Left renal pelvis (tissue), 4 donors: ENCODE data around the gene ZNHIT2. TPM values are rescaled to one million over a fixed set of nuclear protein-coding genes. Genes with fewer than 3 reads are reported as not detected.
A peak's percentile ranks its signal among the peaks of the same experiment; 100 is the strongest.
"Not testable (repeated sequence)": the region's sequence is repeated elsewhere in the genome, so short reads cannot be mapped to it uniquely, and the experiment has no call there.

Source experiments
- DNase-seq, 4 donors: peaks; one replicate each; pipeline ENCODE4 v3.0.0-alpha.2; 2013; ENCODE audit warnings: low read depth in 4 of 4, low spot score in 3 of 4
- polyA plus RNA-seq, 4 donors: library from polyadenylated mRNA; unstranded; fragments of 120-200 nt; gene quantifications; one replicate each; pipeline ENCODE4 v1.2.1, GENCODE V29; 2013; ENCODE audit not compliant: insufficient read length in 4 of 4

The ZNHIT2 gene
- polyA plus RNA-seq = 10 to 100 TPM in 1 of 4 donors, 1 to 10 TPM in 3; 3.8 to 11.1 (median 5.9) TPM

DNA sequence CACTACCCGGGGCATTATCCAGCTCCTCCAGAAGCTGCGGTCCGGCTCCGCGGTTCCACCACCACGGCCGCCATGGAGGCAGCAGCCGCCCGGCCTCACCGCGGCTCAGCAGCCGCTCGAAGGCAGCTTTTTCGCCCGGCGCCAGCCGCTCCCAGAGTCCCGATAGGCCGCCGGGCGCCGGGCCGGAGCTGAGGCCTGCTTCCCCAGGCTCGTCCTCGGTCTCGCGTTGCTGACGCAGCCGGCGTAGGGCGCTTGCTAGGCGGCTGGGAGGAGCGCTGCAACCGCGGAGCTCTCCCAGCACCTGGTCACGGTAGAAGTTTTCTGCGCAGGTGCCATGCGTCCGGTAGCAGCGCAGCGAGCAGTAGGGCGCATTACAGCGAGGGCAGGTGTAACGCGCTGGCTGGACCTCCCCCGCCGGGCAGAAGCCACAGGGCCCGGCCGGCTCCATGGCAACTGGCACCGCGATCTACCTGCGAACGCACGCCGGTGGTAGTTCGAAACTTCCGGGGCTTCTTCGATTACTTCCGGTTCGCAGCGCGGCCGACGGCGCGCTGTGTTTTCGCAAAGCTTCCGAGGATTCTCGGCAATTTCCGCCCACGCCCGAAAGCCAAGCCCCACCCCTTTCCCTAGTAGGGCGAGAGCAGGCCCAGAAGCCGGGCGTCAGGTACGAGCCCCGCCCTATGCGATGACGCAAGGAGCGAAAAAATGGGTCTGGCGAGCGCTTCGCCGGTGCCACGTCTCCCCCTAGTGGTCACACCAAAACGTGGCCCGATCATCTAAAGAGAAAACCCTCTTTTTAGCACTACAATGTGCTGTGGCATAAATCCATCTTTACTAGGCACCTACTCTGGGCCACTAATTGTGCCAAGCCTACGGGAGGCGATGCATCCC, at the start of gene ZNHIT2:
ZNHIT2 (minus strand) TSS at position 496 of the 891 bp plus-strand sequence; CDS start at position 448, 48 bp downstream.
- DNase-seq = peak; percentile 97 to 98 (median 98)

DNA sequence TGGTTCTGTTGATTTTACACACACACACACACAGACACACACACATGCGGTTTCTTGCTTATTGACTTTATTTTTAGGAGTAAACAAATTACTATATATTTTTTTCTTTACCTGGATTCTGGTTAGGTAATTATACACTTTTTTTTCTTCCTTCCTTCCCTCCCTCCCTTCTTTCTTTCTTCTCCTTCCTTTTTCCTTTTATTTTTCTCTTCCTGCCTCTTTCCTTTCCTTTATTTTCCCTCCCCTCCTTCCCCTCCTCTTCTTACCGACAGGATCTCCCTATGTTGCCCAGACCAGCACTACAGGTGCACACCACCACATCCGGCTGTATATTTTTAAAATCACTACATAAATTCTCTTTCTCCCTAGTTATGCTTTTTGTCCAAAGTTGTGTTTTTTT, 49.4 kb upstream of the ZNHIT2 start:
- no peak for DNase-seq

DNA sequence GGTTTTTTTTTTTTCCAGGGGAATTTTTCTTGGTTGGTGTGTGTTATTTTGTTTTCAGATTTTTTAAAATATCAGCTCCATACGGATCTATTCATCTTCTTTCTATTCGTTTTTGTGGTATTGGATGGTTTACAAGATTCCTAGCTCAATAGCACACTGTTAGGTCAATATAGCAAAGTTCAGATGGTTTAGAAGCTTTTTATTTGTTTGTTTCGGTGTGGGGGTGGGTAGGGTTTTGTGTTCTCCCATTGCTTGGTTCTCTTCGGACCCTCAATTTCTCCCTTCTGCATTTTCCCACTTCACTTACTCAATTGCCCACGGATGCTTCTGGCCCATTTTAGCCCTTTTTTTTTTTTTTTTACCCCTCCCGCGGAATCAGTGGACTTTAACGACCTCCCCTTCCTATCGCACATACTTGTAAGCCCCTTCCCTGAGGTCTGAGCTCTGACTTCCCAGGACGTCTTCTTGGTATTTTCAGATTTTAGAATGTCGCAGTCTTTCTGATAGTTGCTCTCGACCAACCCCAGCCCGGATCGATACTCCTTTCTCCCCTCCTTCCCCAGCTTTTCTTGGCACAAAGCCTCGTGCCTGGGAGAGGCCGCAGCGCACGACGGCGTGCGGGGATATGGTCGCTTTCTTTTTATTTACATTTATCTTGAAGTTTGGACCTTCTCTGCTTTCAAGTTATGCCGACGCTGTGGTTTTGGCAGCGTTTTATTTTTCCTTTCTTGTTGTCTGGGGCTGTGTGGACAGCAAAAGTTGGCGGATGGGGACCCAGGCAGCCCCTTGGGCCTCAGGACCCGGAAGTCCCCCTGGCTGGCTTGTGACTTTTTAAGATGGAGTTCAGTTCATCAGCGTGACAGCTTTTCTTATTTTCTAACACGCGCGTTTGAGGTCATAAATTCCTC, 48.2 kb upstream of the ZNHIT2 start:
- DNase-seq = no peak

DNA sequence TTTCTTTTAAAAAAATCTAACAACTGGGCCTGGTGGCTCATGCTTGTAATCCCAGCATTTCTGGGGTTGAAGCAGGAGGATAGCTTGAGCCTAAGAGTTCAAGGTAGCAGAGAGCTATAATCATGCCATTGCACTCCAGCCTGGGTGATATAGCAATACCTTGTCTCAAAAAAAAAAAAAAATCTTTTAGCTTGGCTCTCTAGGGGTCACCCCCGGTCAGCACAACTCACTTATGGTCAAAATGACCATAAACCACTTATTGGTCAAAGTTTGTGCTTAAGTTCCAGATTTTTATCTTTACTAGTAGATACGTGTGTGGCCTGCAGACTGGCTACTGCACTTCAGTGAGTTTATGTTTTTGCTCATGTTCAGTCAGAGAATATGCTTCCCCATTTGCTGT, 46.2 kb upstream of the ZNHIT2 start:
- no peak for DNase-seq

DNA sequence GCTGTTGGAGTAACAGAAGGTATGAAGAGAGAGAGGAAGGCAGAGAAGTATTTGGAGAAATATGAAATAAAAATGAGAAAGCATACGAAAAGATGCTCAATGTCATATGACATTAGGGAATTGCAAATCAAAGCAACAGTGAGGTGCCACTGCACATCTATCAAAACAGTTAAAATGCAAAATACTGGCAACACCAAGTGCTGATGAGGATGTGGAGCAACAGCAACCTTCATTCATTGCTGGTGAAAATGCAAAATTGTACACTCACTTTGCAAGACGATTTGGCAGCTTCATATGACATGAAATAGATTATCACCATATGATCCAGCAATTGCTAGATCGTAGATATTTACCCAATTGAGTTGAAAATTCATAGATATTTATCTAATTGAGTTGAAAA, 43.1 kb upstream of the ZNHIT2 start:
- DNase-seq = no peak

DNA sequence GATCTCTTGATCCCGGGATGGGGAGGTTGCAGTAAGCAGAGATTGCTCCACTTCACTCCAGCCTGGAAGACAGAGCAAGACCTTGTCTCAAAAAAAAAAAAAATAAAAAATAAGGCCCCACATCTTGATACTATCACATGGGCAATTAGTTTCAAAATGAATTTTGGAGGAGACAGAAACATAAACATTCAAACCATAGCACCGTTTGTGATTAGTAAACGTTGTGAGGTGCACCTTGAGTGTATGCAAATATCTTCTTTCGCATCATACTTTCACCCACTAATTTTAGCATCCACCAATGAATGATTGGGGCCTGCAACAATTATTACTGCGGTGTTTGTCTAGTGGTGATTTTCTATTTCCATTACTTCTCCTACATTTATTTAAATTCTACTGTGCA, 41.5 kb upstream of the ZNHIT2 start:
- no peak for DNase-seq

DNA sequence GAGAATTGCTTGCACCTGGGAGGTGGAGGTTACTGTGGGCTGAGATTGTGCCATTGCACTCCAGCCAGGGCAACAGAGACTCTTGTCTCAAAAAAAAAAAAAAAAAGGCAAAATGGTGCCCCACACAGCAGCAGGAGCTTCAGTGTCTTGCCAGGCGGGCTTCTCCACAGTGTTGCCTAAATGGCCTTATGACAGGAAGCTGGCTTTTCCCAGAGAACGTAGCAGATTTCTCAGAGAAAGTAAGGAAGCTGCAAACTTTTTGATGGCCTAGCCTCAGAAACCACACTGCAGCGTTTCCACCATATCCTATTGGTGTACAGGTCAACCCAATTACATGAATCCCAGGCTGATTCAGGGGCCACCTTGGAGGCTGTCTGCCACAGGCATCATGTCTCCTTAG, 39.8 kb upstream of the ZNHIT2 start:
- DNase-seq = no peak

DNA sequence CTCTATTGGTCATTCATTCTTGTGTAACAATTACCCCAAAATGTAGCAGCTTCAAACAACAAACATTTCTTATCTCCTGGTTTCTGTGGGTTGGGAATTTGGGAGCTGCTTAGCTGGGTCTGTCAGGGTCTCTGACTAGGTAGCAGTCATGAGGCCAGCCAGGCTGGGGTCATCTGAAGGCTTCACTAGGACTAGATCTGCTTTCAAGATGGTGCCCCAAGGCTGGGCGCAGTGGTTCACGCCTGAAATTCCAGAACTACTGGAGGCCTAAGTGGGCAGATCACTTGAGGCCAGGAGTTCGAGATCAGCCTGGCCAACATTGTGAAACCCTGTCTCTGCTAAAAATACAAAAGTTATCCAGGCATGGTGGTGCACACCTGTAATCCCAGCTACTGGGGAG, 39.4 kb upstream of the ZNHIT2 start:
- no peak for DNase-seq

DNA sequence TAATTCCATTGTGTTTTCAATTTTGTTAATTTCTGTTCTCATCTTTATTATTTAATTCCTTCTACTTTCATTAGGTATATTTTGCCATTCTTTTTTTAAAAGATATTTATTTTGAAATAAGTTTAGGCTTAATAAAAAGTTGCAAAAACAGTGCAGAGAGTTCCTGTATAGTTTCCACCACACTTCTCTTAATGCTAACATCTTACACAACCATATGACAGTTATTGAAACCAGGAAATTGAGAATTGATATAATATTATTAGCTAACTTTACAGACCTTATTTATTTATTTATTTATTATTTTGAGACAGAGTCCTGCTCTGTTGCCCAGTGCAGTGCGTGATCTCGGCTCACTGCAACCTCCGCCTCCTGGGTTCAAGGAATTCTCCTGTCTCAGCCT, 38.8 kb upstream of the ZNHIT2 start:
- no peak for DNase-seq

DNA sequence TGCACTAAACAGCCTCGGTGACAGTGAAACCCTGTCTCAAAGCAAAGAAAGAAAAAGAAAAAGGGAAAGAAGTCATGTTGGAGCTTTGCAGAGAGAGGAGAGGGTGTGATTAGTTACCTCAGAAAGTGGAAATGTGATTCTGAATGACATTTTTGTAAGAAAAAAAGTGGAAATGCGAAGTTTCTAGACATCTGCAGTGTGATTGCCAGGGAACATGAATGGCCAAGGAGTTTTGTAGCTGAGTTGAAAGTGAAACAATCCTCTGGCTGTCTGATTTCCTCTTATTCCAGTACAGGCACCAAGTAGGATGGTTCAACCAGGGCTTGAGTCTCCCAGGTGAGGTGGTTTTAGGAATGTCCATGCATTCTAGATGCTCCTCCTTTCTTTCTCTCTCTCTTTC, 34.6 kb upstream of the ZNHIT2 start:
- DNase-seq = no peak

DNA sequence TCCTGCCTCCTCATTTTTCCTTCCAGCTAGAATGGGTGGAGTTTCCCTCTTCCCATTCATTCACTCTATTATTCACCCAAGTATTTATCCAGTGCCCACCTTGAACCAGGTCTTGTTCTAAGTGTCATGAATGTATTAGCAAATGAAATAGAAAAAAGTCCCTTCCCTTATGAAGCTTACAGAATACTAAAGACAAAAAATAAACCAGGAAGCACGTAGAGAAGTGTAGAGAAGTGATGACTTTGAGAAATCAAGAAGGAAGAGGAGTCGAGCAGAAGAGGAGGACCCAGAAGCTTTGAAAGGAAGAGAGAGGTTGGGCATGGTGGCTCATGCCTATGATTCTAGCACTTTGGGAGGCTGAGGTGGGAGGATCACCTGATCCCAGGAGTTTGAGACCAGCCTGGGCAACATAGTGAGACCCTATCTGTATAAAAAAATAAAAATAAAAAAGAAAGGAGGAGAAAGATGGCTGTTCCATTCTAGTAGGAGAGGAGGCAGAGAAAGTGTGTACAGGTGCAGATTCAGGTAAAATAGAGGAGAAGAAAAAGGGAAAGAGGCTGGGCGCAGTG, 33.9 kb upstream of the ZNHIT2 start:
- no peak for DNase-seq

DNA sequence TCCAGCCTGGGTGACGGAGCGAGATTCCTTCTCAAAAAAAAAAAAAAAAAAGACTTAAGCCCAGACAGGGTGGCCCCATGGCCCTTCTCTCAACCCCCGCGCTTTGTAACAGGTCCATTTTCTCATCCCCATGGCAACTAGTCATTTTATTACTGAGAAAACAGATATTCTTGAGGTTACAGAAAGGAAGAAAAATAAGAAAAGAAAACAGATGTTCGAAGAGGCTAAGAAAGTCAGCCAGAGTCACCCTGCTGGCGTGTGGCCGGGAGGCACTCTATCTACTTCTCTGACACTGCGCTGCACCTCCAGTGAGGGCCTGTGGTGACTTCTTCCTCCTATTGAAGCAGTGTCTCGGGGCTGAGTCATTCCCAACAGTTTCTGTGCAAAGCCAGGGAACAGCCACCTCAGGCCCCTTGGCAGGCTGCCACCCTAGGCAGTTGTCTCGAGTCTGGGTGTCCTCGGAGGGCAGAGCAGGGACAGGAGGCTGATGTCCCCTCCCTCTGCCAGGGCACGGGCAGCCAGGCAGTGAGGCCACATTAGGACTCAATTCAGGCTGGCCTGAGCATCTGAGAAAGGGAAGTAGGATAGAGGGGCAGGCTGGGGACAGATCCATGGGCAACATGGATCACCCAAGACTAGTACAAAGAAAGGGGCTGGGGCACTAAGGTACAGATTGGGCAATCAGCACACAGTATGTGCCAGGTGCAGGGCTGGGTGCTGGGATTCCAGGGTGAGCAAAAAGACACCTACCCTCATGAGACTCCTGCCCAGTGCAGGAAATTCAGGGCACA, 33.2 kb upstream of the ZNHIT2 start:
- peak in 1 of 4 donors; percentile 29 for DNase-seq

DNA sequence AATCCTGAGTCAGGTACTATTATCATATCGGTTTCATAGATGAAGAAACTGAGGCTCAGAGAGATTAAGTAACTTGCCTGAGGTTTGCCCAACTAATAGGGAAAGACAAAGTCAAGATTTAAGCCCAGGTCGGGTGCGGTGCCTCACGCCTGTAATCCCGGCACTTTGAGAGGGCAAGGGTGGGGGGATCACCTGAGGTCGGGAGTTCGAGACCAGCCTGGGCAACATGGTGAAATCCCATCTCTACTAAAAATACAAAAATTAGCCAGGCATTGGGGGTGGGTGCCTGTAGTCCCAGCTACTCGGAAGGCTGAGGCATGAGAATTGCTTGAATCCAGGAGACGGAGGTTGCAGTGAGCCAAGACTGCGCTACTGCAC, 32.6 kb upstream of the ZNHIT2 start:
- not testable (repeated sequence) for DNase-seq

DNA sequence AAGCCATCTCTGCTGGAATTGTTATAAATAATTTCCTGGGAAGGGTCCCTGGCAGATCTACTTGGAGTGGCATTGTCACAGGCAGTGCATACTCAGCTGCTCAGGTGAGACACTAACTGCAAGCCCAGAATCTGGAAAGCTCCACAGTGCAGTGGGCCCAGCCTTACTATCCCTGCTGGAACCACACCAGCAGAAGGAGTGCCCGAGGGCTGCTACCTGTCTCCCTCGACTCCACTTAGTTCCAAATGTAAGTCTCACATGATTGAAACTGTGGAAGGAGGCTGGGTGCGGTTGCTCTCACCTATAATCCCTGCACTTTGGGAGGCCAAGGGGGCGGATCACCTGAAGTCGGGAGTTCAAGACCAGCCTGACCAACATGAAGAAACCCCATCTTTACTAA, 31.2 kb upstream of the ZNHIT2 start:
- no peak for DNase-seq

DNA sequence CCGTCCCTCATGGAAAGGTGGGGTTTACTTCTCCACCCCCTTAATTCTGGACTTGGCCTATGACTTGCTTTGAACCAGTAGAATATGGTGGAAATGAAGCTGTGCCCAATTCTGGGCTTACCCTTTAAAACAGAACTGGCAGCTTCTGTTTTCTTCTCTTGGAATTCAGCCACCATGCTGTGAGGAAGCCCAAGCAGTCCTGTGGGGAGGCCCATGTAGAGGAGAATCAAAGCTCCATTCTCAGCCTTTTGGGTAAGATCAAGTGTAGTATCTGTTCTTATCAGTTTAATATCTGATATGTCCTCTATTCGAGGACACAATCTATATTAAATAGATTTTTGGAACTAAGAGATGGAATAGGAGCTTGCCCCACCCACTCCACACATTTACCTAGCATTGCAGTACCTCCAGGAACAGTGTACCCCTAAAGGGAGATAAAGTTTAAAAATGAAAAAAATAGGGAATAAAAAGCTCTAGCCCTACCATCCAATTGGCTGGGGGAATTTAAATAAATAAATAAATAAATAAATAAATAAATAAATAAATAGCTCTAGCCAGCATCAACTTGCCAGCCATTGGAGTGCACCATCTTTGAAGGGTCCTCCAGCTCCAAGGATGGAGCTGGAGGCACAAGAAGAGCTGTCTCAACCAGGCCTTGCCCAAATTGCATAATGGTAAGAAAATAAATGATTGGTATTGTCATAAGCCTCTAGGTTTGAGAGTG, 30.0 kb upstream of the ZNHIT2 start:
- no peak for DNase-seq

DNA sequence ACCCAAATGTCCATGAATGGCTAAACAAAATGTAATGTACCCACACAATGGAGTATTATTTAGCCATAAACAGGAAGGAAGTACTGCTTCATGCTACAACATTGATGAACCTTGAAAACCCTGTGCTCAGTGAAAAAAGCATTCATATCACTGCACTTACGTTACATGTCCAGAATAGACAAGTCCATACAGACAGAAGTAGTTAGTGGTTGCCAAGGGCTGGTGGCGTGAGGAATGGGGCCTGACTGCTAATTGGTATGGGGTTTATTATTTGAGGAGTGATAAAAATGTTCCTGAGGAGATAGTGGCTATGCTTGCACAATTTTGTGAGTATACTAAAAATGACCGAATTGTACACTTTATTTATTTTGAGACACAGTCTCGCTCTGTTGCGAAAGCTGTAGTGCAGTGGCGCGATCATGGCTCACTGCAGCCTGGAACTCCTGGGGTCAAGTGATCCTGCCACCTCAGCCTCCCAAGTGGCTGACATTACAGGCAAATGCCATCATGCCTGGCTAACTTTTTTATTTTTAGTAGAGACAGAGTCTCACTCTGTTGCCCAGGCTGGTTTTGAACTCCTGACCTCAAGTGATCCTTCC, 24.5 kb upstream of the ZNHIT2 start:
- DNase-seq = no peak

DNA sequence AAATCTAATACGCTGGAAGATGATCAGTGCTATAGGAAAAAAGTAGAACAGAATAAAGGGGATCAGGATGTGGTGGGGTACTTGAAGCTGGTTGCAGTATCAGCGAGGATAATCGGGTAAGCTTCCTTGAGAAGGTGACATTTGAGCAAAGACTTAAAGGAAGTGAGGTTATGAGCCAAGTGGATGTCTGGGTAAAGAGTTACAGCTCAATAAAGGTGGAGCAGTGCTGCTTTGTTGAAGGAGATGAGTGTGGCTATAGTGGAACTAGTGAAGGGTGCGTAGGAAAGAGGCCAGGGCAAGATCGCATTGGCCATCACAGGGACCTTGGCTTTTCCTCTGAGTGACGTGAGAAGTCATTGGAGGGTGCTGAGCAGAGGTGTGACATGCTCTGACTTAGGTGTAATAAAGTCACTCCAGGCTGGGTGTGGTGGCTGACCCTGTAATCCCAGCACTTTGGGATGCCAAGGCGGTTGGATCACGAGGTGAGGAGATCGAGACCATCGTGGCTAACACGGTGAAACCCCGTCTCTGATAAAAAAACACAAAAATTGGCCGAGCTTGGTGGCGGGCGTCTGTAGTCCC, 19.1 kb upstream of the ZNHIT2 start:
- no peak for DNase-seq

DNA sequence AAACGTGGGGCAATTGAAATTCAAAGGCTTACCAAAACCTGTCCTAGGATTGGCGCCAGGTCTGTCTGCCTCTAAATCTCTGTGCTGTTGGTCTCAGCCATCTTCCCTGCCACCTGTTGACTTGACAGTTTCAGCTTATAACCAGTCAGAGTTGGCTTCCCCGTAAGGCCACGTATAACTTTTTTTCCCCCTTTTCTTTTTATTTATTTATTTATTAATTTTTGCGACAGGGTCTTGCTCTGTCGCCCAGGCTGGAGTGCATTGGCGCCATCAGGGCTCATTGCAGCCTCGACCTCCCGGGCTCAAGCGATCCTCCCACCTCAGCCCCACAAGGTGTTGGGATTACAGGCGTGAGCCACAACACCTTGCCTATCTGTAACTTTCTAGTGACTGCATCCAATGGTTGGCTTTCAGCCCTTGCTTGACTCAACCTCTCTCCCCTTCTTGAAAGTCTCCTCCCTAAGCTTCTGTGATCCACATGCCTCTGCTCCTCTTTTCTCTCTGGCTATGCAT, 18.2 kb upstream of the ZNHIT2 start:
- no peak for DNase-seq
